GM21515 (cell line): ENCODE data around the gene CCDC85C.

Experiments used
- ATAC-seq: cut with Tn5 transposase; IDR thresholded peaks from one replicate; pipeline ENCODE4 v1.9.1; 2021; ENCODE audit not compliant: unreplicated experiment

The CCDC85C gene

GRCh38 chr14:99606359-99606758, 2.4 kb upstream of the CCDC85C start:
- no peak for ATAC-seq

DNA sequence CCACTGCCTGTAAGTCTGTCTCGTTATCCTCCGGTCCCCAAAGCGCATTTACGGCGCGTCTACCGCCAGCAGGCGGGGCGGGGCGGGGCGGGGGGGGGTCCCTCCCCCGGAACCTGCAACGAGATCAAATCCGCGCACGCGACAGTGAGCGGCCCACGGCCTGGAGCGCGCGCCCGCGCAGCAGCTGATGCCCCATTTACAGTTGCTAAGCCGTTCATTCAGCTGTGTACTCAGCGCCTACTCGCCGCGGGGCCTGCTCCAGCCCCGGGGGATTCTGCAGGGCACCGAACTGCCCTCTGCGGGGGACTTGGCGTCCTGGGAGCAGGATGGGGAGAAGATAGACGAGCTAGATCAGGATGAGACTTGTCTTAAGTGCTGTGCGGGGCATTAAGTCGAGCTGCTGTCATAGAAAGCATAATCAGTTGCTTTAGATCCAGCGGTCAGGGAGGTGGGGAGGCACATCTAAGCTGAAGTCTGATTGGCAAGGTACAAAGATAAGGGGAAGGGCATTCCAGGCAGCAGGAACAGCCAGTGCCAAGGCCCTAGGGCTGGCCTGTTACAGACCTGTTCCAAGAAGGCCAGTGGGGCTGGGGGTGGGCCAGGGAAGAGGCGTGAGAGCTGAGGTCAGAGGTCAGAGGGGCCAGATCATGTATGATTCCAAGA, 1.4 kb upstream of the CCDC85C start:
- ATAC-seq = no peak

- peak; percentile 14 for ATAC-seq
Observed at GRCh38 chr14:99604766-99605298, 825 bp upstream of the CCDC85C start.

GRCh38 chr14:99604278-99604765, 315 bp upstream of the CCDC85C start:
- peak; percentile 91 for ATAC-seq

DNA sequence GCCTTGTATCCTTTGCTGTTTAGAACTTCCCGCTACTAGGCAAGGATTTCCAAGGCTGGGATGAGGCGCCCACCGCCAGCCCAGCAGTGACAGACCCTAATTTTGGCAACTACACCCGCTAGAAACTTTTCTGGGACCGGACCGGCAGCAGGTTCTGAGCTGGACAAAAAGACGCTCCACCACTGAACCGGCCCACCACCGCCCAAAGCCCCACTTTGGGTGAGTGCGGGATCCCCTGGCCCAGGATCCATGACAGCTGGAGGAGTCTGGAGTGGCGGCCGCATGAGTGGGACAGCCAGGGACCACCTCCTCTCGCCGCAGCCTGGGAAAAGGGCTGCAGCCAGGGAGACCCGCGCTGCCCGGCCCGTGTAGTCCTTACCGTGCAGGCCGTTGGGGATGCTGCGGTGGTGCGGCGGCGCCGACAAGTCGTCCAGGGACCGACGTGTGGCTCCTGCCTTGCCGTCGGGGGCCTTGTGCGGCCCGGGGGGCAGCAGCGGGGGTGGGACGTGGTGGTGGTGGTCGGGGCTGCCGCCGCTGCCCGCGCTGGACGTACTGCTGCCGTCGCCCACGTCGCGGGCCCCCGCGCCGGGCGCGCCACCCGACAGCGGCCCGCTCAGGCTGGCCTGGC, 1.1 kb downstream of the CCDC85C start:
- ATAC-seq = no peak

- ATAC-seq = no peak
Observed at GRCh38 chr14:99602054-99602787, 1.8 kb downstream of the CCDC85C start.

DNA sequence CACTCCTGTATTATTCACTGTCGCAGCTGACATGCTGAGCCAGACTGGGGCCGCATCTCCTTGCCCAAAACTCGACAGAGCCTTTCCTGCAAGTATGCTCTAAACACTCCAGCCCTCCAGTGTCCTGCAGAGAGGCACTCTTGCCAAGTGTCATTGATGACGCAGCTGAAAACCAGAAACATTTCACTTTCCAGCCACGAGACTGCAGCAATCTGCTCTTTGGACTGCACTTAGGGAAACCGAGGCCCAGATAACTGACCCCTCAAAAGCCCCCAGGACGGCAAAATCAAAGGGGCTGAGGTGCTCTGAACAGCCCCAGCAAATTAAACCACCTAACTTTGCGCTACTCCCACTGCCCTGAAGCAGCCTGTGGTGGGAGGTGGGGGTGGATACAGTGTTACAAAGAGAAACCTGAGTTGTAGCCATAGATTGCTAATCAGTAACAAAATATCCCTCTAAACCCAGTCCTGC, 2.6 kb downstream of the CCDC85C start:
- ATAC-seq = no peak

- no peak for ATAC-seq
Observed at GRCh38 chr14:99600232-99600888, 3.6 kb downstream of the CCDC85C start.

DNA sequence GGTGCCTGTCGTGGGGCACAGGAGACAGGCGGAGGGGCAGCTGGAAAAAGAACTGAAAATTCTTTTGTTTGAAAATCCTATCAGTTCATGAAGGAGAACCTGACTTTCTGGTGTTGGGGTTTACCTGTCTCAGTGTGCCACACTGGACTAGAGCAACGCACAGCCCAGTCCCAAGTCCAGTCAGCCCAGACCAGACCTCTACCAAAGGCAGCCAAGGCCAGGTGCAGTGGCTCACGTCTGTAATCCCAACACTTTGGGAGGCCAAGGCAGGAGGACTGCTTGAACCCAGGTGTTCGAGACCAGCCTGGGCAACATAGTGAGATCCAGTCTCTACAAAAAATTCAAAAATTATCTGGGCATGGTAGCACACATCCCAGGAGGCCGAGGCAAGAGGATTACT, 4.6 kb downstream of the CCDC85C start:
- no peak for ATAC-seq

DNA sequence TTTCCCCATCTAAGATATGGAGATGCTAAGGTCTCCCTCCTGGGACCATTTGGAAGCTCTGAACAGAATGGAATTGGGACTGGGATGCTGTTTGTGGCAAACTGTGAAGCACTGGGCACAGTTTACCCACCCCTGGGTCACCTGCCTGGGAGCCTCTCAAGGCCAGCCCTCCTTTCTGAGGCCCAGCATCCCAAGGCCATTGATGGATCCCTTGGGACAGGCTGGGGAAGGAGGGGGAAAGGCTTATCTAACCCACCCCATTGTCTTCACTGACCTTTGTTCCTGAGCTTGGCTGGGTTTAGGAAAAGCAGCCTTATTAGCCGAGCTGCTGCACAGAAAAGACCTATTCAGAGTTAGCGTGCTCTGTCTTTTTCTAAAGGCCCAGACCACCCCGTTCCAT, 5.2 kb downstream of the CCDC85C start:
- ATAC-seq = no peak

DNA sequence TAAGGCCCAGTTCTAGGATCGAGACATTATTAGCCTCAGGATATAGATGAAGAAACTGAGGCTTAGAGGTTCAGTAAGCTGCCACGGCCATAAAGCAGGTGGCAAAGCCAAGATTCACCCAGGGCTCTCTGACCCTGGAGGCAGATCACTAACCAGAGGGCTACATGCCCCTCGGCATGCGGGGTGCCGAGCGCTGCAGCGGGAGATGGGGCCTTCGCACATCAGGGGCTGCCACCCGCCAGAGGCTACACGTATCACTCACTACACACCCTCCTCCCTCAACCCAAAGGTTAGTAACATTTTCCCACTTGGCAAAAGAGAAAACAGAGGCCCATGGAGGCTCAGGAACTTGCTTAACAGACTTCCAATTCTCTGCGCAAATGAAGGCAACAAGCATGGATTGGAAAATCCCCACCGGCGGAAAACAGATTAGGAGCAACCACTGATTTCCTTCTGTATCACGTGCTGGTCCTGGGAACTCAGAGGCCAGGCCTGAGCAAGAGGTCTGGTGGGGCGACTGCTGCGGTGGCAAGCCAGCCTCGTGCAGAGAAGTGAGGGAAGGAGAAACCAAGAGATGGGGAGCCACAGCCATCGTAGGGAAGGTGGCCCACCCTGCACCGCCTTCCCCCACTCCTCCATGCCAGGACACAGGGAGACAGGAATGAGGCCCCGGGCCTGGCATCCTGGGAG, 6.0 kb downstream of the CCDC85C start:
- no peak for ATAC-seq

DNA sequence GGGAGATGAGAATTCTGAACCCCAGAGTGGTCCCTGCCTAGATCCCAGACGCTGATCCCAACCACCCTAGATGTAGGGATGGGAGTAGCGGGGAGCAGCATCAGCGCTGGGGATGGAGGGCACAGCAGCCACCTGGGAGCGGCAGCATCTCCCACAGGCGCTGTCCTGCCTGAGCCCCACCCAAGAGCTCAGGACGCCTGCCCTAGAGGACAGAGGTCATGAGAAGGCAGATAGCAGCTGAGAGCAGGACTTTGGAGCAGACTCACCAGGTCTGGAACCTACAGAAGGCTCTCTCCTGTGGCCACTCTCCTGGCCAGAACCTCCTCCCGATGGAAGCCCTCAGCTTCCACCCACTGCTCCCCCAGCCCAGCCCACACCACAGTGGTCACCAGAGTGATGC, 7.2 kb downstream of the CCDC85C start:
- ATAC-seq = no peak

DNA sequence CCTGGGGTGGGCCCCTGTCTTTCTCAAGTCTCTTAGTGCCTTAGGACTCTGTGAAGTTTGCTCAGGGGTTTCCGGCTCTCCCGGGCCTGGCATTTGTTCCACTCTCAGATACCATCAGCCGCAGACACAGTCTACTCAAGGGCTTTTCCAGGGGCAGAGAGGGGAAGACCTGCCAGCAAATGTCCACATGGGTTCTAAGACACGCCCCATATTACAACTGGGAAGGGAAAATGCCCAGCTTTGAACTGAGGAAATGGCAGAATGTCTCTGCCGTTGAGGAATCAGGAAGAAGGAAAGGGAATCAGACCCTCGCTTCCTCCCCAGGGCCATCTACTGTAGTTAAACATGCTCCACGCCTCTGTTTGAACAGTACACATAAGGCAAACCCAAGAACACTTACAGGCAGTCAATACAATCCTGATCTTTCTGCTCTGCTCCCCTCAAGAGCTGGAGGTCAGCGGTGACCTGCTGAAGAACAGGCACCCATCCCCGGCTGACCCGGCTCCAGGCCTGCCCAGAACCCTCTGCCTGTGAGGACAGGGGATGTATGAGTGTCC, 7.9 kb downstream of the CCDC85C start:
- no peak for ATAC-seq

DNA sequence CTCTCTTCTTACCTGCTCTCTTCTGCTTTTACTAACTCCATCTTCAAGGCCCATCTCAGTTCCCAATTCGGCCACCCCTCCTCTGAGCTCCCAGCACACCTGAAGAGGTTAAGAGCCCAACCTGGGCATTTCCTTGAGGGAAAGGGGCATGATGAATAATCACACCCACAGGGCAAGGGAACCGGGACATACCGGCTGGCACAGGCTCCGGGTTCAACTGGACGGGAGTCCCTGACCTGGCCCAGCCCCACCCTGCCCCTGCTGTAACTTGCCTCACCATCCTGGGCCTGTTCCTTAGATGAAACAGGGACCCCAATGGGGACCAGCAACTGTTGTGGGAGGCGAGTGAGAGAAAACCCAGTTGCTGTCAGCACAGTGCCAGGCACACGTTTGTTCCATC, 8.5 kb downstream of the CCDC85C start:
- no peak for ATAC-seq

DNA sequence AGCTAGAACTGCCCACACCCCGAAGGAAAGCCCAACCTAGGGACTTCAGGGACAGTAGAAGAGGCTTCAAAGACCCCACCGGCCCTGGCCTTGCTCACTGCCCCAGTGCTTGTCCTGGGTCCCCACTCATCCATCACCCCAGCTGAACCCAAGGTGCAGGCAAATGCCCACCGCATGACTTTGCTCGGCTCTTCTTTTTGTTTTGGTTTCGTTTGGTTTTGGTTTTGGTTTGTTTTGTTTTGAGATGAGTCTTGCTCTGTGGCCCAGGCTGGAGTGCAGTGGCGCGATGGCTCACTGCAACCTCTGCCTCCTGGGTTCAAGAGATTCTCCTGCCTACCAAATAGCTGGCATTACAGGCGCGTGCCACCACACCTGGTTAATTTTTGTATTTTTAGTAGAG, 9.0 kb downstream of the CCDC85C start:
- peak; percentile 83 for ATAC-seq

GRCh38 chr14:99593971-99594841, 9.8 kb downstream of the CCDC85C start:
- ATAC-seq = peak; percentile 4

- no peak for ATAC-seq
Observed at GRCh38 chr14:99592933-99593753, 10.9 kb downstream of the CCDC85C start.

GRCh38 chr14:99592394-99592793, 11.6 kb downstream of the CCDC85C start:
- ATAC-seq = no peak
